AG08395 (cell line): Measurements from ENCODE around the gene BAG2.

Experiments
- DNase-seq: peaks from one replicate; pipeline ENCODE4 v3.0.0; 2012; ENCODE audit warnings: mixed read lengths, low spot score

The BAG2 gene

GRCh38 chr6:57174511-57174907, 2.4 kb downstream of the BAG2 start:
- DNase-seq, result no peak

DNA sequence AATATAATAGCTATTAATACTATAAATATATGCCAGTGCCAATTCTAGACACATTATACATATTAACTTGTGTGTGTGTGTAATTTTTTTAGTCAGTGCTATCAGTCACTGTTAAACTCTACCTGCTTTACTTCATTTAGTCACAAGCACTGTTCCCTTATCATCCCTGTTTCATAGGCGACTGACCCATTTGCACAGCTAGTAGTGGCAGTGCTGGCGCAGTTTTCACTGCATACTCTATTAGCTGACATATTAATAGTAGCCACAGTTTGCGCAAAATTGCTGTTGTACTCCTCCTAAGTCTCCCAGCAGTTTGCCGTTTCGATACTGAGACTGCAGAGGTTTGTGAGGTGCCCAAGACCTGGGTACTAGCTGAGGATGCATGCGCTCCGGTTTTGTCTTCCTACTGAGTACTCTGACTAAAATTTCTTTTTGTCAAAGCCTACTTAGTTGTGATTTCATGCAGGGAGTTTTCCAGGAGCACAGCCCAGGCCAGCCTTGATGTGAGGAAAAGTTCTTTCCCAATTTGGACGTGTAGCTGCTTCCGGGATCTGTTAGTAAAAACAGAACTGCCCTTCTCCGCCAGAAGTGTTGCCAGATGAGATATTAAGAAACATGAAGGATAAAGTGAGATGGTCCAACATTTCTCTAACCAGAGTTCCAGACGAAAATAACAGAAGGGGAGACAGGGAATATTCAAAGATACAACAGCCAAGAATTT, 5.6 kb downstream of the BAG2 start:
- DNase-seq, result peak; percentile 37

DNA sequence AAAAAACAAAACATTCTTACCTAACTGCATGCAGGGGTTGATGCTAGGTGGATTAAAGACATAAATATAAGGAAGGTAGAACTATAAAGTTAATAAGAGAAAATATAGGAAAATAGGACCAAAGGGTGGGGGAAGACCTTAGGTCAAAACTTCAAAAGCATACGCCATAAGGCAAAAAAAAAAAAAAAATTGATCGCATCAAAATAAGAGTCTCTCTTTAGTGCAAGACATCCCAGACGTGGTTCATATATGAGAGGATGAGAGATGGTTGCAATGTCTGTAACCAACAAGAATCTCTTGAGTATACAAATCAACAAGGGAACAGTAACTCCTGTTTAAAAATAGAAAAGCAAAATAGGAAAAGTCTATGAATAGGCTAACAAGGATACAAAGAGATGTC, 8.5 kb downstream of the BAG2 start:
- DNase-seq, result no peak

DNA sequence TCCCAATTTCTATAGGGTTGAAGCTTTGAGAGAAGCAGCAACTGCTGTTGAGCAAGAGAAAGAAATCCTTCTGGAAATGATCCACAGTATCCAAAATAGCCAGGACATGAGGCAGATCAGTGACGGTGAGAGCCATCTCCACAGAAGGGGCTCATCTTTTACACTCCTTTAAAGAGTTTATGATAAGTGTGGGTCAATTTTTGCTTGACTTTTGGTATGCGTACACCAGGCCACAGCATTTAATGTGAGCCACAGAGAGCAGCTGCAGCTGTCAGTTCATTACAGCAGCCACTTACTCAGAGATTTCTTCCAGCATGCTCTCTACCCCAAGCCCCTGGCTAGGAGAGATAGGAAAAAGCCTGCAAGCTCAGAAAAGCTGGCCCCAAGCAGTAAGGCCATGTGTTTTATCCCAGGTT, 9.9 kb downstream of the BAG2 start:
- DNase-seq, result no peak

DNA sequence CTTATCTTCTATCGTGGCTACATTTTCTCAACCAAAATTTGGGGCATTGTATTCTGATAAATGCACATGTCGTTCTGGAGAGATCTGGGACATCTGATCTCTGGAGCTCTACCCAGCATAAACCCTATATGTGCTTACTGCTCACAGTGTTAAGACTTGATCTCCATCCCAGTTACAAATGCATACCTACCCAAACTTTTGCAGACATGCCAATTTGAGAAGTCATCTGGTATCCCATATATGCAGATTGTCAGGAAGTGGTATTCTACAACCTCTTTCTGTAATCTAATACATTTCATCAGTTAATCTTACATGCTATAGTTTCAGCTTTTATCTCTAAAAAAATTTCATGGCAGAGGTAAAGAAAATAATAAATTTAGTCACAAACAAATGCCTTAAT, 11.2 kb downstream of the BAG2 start:
- DNase-seq, result no peak

- peak; percentile 32 for DNase-seq
Observed at GRCh38 chr6:57190140-57190539, 18.0 kb downstream of the BAG2 start.

DNA sequence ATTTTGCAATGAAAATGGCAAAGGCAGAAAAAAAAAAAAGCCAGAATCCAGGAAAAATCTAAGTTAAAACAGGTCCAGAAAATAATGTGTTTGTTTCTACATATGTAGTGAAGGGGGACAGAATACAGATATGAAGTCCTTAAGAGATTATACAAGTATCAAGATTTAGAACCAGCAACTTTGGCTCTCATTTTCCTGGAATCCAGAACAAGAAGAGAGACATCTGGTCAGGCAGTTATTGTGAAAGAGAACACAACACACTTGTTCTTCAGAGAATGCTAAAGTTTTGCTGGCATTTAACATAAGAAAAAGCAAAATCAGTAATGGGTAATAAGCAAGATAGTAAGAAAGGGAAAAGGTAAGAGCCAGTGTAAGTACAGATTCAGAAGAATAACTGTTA, 21.1 kb downstream of the BAG2 start:
- no peak for DNase-seq

GRCh38 chr6:57195457-57195856, 23.3 kb downstream of the BAG2 start:
- DNase-seq, result no peak

- no peak for DNase-seq
Observed at GRCh38 chr6:57198926-57199636, 27.0 kb downstream of the BAG2 start.

DNA sequence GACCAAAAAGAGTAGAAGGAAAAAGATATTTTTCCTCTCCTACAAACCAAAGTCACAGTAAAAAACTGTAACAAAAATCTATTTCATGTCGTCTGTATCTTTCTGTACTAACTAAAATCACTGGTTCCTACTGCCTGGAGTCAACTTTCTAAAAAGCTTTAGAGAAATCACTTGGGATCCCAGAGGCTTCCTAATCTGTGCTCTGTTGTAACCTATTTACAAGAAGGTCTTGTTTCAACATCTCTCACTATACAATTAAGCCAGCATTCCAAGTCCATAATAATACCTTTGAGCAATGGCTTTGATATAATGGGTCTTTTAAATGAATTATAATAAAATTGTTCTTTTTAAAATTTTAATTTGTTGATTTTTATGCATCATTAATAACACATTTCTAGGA, 29.6 kb downstream of the BAG2 start:
- DNase-seq, result no peak

DNA sequence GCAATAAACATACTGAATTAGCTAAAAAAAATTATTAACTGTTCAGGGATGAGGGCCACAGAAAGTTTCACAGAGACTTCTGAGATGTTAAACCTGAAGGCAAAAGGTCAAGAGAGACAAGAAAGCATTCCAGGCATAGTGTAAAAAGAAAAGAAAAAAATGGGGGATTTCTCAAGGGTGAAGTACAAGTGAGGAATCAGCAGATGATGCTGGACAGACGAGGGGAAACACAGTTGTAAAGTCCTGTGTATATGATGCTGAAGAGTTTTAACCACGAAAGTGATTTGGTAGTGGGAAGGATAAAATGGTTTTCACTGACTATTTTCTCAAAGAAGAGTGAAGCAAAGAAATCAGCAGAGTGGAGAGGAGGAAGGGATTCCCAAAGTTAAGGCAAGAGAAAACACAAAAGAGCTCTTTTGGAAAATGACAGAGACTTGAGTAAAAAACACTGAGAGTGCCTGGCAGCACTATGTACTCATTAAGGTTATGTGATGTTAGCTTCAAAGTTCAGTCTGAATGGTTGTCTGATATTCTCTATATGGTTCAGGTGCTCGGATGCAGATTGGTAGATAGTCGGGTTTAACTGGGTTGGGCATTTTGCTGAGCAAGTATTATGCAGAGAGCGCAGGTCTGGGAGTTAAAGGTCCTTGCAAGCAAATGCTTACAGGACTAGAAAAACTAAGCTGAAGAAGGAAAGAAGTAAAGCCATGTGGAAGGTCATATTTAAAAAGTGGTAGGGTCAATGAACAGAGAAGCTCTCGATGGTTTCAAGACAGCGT, 33.6 kb downstream of the BAG2 start:
- DNase-seq, result no peak

- DNase-seq, result no peak
Observed at GRCh38 chr6:57207141-57207540, 35.0 kb downstream of the BAG2 start.

DNA sequence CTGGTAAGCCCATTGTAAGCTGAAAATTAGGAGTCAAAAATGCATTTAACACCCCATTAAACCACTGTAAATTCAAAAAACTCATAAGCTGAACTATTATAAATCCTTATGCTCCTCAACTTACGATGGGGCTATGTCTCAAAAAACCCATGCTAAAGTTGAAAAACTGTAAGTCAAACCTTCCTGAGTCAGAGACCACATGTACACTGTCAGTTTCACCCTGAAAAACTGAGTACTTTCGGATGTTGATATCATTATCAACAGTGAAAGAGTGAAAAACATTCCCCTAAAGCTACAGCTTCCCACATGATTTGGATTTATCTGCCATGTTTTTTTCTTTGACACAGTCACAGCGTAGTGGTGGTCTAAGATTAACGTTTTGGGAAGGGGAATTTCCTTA, 35.7 kb downstream of the BAG2 start:
- DNase-seq, result no peak

DNA sequence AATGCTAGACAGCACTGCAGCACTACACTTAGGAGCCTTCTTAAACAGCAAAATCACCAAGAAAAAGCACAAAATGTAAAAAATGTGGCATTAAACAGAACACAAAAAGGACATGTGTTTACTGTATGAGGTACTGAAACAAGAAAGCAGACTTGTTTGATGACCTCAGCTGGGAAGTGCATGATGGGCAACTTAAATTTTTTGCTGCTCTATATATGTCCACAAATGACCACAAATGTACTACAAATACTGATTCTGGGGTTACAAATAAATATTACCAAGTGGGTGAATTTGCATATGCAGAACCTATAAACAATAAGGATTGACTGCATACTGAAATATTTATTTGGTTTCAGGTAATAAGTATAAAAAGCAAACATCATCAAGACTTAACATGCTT, 36.9 kb downstream of the BAG2 start:
- no peak for DNase-seq

- DNase-seq, result no peak
Observed at GRCh38 chr6:57210060-57210459, 37.9 kb downstream of the BAG2 start.

GRCh38 chr6:57215260-57215659, 43.1 kb downstream of the BAG2 start:
- DNase-seq, result no peak

DNA sequence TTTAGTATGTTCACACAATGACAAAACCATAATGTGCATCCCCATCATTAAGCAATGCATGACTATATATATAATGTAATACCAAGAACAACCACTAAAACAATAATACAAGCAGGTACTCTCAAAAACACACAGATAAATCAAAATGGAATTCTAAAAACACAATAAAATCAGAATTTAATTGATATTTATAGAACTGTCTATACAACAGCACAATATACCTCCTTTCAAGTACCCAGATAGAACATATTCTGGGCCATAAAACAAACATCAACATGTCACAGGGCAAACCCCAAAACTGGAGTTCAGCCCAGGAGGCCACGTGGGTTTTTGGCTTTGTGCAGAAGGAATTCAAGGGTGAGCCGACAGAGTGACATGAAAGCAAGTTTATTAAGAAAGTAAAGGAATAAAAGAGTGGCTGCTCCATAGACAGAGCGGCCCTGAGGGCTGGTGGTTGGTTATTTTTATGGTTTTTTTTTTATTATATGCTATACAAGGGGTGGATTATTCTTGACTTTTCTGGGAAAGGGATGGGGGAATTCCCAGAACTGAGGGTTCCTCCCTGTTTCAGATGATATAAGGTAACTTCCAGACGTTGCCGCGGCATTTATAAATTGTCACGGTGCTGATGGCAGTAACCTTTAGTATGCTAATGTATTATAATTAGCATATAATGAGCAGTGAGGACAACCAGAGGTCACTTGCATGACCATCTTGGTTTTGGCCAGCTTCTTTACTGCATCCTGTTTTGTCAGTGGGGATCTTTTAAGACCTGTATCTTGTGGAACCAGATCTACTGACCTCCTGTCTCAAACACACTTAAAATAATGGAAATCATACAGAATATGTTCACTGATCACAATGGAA, 44.3 kb downstream of the BAG2 start:
- DNase-seq, result no peak

- no peak for DNase-seq
Observed at GRCh38 chr6:57217270-57217669, 45.1 kb downstream of the BAG2 start.

- no peak for DNase-seq
Observed at GRCh38 chr6:57220083-57220703, 48.1 kb downstream of the BAG2 start.

- DNase-seq, result peak; percentile 63
Observed at GRCh38 chr6:57221191-57221935, 49.2 kb downstream of the BAG2 start.
